ENCODE measurements around the gene NECAB3. TPM values are rescaled to one million over a fixed set of nuclear protein-coding genes. Genes with fewer than 3 reads are reported as not detected.

The NECAB3 gene
- total and polyA plus RNA-seq, 2 of the 13 experiments (the other 11 are each of a cell fraction or from before 2014, with no cell fraction given), result 61.5 to 65.5 TPM

DNA sequence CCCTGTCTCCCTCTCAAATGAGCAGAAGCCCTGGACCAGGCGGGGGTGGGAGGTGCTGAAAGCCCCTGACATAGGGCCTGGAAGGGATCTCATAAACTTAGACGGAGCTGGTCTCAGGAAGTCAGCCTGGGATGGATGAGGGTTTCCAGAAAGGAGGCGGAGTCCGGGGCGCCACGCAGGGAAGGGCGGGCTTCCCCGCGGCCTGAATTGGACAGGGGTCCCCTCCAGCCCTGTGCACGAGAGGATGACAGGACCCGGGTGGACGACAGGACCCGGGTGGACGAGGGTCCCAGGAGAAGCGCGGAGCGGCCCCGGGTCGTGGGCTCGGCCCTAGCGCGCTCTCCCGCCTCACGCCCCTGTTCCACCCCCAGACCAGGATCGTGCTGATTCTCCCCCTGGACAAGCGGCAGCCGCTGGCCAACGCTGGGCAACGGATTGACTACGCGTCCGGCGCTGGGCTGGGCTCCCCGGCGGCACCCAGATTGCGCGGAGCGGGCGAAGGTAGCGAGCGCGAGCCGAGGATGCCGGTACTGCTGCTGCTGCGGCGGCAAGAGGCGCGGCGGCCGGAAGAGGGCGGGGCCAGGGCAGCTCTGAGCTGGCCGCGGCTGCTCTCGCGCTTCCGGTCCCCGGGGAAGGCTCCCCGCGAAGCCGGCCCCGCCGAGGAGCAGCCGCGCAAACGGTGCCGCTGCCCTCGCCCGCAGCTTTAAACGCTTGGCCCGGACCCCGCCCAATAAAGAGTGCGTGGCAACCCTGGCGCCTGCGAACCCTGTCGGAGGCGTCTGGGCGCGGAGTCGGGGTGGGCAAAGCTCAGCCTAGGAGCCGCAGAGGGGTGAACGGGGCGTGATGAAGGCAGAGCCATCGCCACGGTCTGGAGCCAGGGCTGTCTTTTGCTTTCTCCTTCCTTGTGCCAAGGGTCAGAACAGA is 10.8 kb downstream of the NECAB3 start (continued):
- TF ChIP-seq, protein P1, sequence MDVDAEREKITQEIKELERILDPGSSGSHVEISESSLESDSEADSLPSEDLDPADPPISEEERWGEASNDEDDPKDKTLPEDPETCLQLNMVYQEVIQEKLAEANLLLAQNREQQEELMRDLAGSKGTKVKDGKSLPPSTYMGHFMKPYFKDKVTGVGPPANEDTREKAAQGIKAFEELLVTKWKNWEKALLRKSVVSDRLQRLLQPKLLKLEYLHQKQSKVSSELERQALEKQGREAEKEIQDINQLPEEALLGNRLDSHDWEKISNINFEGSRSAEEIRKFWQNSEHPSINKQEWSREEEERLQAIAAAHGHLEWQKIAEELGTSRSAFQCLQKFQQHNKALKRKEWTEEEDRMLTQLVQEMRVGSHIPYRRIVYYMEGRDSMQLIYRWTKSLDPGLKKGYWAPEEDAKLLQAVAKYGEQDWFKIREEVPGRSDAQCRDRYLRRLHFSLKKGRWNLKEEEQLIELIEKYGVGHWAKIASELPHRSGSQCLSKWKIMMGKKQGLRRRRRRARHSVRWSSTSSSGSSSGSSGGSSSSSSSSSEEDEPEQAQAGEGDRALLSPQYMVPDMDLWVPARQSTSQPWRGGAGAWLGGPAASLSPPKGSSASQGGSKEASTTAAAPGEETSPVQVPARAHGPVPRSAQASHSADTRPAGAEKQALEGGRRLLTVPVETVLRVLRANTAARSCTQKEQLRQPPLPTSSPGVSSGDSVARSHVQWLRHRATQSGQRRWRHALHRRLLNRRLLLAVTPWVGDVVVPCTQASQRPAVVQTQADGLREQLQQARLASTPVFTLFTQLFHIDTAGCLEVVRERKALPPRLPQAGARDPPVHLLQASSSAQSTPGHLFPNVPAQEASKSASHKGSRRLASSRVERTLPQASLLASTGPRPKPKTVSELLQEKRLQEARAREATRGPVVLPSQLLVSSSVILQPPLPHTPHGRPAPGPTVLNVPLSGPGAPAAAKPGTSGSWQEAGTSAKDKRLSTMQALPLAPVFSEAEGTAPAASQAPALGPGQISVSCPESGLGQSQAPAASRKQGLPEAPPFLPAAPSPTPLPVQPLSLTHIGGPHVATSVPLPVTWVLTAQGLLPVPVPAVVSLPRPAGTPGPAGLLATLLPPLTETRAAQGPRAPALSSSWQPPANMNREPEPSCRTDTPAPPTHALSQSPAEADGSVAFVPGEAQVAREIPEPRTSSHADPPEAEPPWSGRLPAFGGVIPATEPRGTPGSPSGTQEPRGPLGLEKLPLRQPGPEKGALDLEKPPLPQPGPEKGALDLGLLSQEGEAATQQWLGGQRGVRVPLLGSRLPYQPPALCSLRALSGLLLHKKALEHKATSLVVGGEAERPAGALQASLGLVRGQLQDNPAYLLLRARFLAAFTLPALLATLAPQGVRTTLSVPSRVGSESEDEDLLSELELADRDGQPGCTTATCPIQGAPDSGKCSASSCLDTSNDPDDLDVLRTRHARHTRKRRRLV (CRISPR knock-in tag; IDR thresholded peaks at IDR 0.05), result no peak
- TF ChIP-seq CCDC6 (CRISPR knock-in tag; IDR thresholded peaks at IDR 0.05), result peak; percentile 98
- peak; percentile 93 for TF ChIP-seq ZNF337 (CRISPR knock-in tag; IDR thresholded peaks at IDR 0.05; ENCODE audit: borderline replicate concordance, low read depth)
- peak; percentile 38; the same call in 1 of the 2 replicates for TF ChIP-seq BHLHE40 (IDR thresholded peaks at IDR 0.05; ENCODE audit: low read length)
- peak; percentile 55; the same call in 1 of the 2 replicates for TF ChIP-seq GFI1 (CRISPR knock-in tag; IDR thresholded peaks at IDR 0.05; ENCODE audit: borderline replicate concordance)
- peak; percentile 96 for TF ChIP-seq ATF7-NPFF (CRISPR knock-in tag; IDR thresholded peaks at IDR 0.05; ENCODE audit: low read depth)
- TF ChIP-seq ZNF160 (CRISPR knock-in tag; IDR thresholded peaks at IDR 0.05), result peak; percentile 23
- peak; percentile 84; the same call in 1 of the 2 replicates for TF ChIP-seq SP140L (CRISPR knock-in tag; IDR thresholded peaks at IDR 0.05; ENCODE audit: borderline replicate concordance)
- peak; percentile 23; the same call in 1 of the 2 replicates for TF ChIP-seq TRIM24 (CRISPR knock-in tag; IDR thresholded peaks at IDR 0.05)
- TF ChIP-seq, protein P2, sequence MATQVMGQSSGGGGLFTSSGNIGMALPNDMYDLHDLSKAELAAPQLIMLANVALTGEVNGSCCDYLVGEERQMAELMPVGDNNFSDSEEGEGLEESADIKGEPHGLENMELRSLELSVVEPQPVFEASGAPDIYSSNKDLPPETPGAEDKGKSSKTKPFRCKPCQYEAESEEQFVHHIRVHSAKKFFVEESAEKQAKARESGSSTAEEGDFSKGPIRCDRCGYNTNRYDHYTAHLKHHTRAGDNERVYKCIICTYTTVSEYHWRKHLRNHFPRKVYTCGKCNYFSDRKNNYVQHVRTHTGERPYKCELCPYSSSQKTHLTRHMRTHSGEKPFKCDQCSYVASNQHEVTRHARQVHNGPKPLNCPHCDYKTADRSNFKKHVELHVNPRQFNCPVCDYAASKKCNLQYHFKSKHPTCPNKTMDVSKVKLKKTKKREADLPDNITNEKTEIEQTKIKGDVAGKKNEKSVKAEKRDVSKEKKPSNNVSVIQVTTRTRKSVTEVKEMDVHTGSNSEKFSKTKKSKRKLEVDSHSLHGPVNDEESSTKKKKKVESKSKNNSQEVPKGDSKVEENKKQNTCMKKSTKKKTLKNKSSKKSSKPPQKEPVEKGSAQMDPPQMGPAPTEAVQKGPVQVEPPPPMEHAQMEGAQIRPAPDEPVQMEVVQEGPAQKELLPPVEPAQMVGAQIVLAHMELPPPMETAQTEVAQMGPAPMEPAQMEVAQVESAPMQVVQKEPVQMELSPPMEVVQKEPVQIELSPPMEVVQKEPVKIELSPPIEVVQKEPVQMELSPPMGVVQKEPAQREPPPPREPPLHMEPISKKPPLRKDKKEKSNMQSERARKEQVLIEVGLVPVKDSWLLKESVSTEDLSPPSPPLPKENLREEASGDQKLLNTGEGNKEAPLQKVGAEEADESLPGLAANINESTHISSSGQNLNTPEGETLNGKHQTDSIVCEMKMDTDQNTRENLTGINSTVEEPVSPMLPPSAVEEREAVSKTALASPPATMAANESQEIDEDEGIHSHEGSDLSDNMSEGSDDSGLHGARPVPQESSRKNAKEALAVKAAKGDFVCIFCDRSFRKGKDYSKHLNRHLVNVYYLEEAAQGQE (IDR thresholded peaks at IDR 0.05; ENCODE audit: borderline replicate concordance in 1 of 2, low read depth in 1 of 2, low read length in 2 of 2), result peak in 1 of 2 experiments; percentile 21; a peak in 1 of 4 replicates
- peak; percentile 38; the same call in 1 of the 2 replicates for TF ChIP-seq KLF15 (CRISPR knock-in tag; IDR thresholded peaks at IDR 0.05; ENCODE audit: borderline replicate concordance)
- peak; percentile 82 for TF ChIP-seq RBM22 (optimal IDR thresholded peaks at IDR 0.05; ENCODE audit: low read length)
- peak; percentile 13; the same call in 1 of the 2 replicates for TF ChIP-seq ZNF263 (CRISPR knock-in tag; IDR thresholded peaks at IDR 0.05)
- TF ChIP-seq TEAD2 (CRISPR knock-in tag; IDR thresholded peaks at IDR 0.05), result no peak
- TF ChIP-seq ZNF431 (CRISPR knock-in tag; IDR thresholded peaks at IDR 0.05; ENCODE audit: borderline replicate concordance, low read depth), result peak; percentile 86; the same call in 1 of the 2 replicates
- TF ChIP-seq POLR2AphosphoS5 (IDR thresholded peaks at IDR 0.05; ENCODE audit: low read depth, low read length), result peak; percentile 84
- peak; percentile 66 for TF ChIP-seq NFKB2 (CRISPR knock-in tag; IDR thresholded peaks at IDR 0.05; ENCODE audit: borderline replicate concordance)
- peak; percentile 94 for TF ChIP-seq TSC22D2 (CRISPR knock-in tag; IDR thresholded peaks at IDR 0.05; ENCODE audit: borderline replicate concordance)
- TF ChIP-seq YEATS4 (CRISPR knock-in tag; IDR thresholded peaks at IDR 0.05; ENCODE audit: borderline replicate concordance), result peak; percentile 76
- no peak for TF ChIP-seq CHD2 (IDR thresholded peaks at IDR 0.05; ENCODE audit: low read depth, low read length)
